PC-9 (cell line): Measurements from ENCODE around the gene PLEKHA5.

Experiments
- CTCF ChIP-seq: fragments of 200-600 bp; sonication (generic); conservative IDR thresholded peaks from 2 replicates; pipeline ENCODE4 v1.6.1; 2017; ENCODE audit warnings: mixed run types, antibody characterized with exemption, mild to moderate bottlenecking, moderate library complexity
- EZH2 ChIP-seq: fragments of 200-600 bp; sonication (generic); IDR thresholded peaks from 2 replicates; pipeline ENCODE4 v1.8.0; 2017; ENCODE audit warnings: antibody characterized with exemption, low read depth

GRCh38 chr12:19158923-19159322 is 29.4 kb downstream of the PLEKHA5 start:
- TF ChIP-seq EZH2 = no peak
- TF ChIP-seq CTCF = no peak
